Keratinocyte (primary cell): ENCODE measurements around the gene LDLRAD4.

Source experiments
- CTCF ChIP-seq, 3 experiments: IDR thresholded peaks in 1 of 3; conservative IDR thresholded peaks in 1 of 3; optimal IDR thresholded peaks in 1 of 3; 2 replicates in 2 of 3; 3 replicates in 1 of 3; pipeline versions ENCODE3 to v1.5.1; 2011; ENCODE audit warnings: low read length in 3 of 3, mild to moderate bottlenecking in 3 of 3, moderate library complexity in 2 of 3, control low read depth in 1 of 3, inconsistent platforms in 1 of 3; ENCODE audit not compliant: insufficient read depth in 2 of 3; ENCODE audit errors: extremely low read depth in 1 of 3
- EZH2 ChIP-seq: IDR thresholded peaks from one replicate; pipeline ENCODE4 v1.6.1; 2012; ENCODE audit warnings: inconsistent platforms, mild to moderate bottlenecking, low read length, moderate library complexity

- no peak for TF ChIP-seq CTCF (optimal IDR thresholded peaks at IDR 0.05 in 1 of 3, IDR thresholded peaks at IDR 0.05 in 1 of 3, conservative IDR thresholded peaks at IDR 0.05 in 1 of 3; ENCODE audit: extremely low read depth in 1 of 3, insufficient read depth in 2 of 3, low read length in 3 of 3)
- TF ChIP-seq EZH2: no peak
Observed at GRCh38 chr18:13574355-13574754, 355.8 kb downstream of the LDLRAD4 start.
